H1 (cell line): ENCODE results near the gene NOG.

Experiments
- CTCF ChIP-seq, 3 experiments: IDR thresholded peaks; 1 replicate in 2 of 3; 2 replicates in 1 of 3; pipeline versions ENCODE4 v1.5.1 to v1.6.1; 2011; ENCODE audit warnings: low read length in 3 of 3, mild to moderate bottlenecking in 3 of 3, inconsistent platforms in 2 of 3, low read depth in 1 of 3, moderate library complexity in 1 of 3; ENCODE audit not compliant: insufficient read depth in 1 of 3; ENCODE audit errors: control extremely low read depth in 1 of 3
- E2F6 ChIP-seq: IDR thresholded peaks from 2 replicates; pipeline ENCODE4 v1.6.1; 2012; ENCODE audit warnings: inconsistent platforms
- EZH2 ChIP-seq: fragments of 200-600 bp; sonication (generic); IDR thresholded peaks from 2 replicates; pipeline ENCODE4 v1.7.1; 2012; ENCODE audit warnings: low read depth, mild to moderate bottlenecking, moderate library complexity, low read length, inconsistent platforms; ENCODE audit not compliant: severe bottlenecking
- KDM5A ChIP-seq: fragments of 200-600 bp; IDR thresholded peaks from 2 replicates; pipeline ENCODE4 v1.7.1; 2012; ENCODE audit warnings: mild to moderate bottlenecking, low read length, inconsistent platforms, mixed read lengths
- POLR2A ChIP-seq, 2 experiments: IDR thresholded peaks; 1 replicate in 1 of 2; 2 replicates in 1 of 2; pipeline ENCODE4 v1.6.1; 2011; ENCODE audit warnings: low read depth in 2 of 2, low read length in 2 of 2, mild to moderate bottlenecking in 2 of 2; ENCODE audit errors: control extremely low read depth in 1 of 2
- SP1 ChIP-seq: IDR thresholded peaks from 2 replicates; pipeline ENCODE4 v1.6.1; 2011; ENCODE audit warnings: low read depth, low read length
- SP4 ChIP-seq: IDR thresholded peaks from 2 replicates; pipeline ENCODE4 v1.6.1; 2012; ENCODE audit warnings: low read length, inconsistent platforms
- TAF1 ChIP-seq: IDR thresholded peaks from 2 replicates; pipeline ENCODE4 v1.6.1; 2011; ENCODE audit warnings: mild to moderate bottlenecking, low read depth, low read length

- no peak for TF ChIP-seq CTCF (IDR thresholded peaks at IDR 0.05; ENCODE audit: control extremely low read depth in 1 of 3, insufficient read depth in 1 of 3, low read depth in 1 of 3, low read length in 3 of 3)
- no peak for TF ChIP-seq POLR2A (IDR thresholded peaks at IDR 0.05; ENCODE audit: control extremely low read depth in 1 of 2, low read depth in 2 of 2, low read length in 2 of 2)
- no peak for TF ChIP-seq EZH2
- TF ChIP-seq KDM5A: no peak
- TF ChIP-seq SP1: no peak
- TF ChIP-seq TAF1: no peak
- TF ChIP-seq SP4: no peak
- no peak for TF ChIP-seq E2F6
Measured at GRCh38 chr17:56557682-56558081, 35.8 kb upstream of the NOG start.
